Measurements from ENCODE around the gene ZCWPW2. TPM values are rescaled to one million over a fixed set of nuclear protein-coding genes. Genes with fewer than 3 reads are reported as not detected.

ZCWPW2 gene
- total RNA-seq, 1 donor from 2014 or later = 0.81 TPM

DNA sequence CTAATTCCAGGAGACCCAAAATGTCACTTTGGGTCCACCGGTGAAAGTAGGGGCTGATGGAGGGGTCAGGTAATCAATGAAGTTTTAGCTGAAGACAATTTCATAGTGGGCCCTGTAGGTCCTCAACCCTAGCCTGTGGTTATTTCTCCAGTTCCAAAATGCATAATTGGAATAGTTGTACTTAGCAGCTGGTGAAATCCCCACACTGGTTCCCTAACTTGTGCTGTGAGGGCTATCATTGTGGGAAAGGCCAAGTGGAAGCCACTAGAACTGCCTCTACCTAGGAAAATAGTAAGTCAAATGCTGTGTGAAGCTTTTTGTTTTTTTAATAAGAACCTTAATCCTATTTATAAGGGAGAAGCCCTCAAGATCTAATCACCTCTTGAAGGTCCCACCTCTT lies 193.8 kb downstream of the ZCWPW2 start:
- Mint-ChIP-seq H3K4me1 (ENCODE audit: low read depth) (no peaks in the 10 kb centered on the region), H3K27me3 (no peaks in the 10 kb centered on the region), H3K36me3 (ENCODE audit: insufficient read depth) (no peaks in the 10 kb centered on the region), H3K27ac (no peak overlapping the region), H3K9me3 (ENCODE audit: low read depth) (peaks cover 11% of the 10 kb centered on the region), H3K4me3 (ENCODE audit: low read depth) (no peak overlapping the region)
- no peak for DNase-seq (ENCODE audit: low spot score, unreplicated experiment)
- TF ChIP-seq, protein P1, sequence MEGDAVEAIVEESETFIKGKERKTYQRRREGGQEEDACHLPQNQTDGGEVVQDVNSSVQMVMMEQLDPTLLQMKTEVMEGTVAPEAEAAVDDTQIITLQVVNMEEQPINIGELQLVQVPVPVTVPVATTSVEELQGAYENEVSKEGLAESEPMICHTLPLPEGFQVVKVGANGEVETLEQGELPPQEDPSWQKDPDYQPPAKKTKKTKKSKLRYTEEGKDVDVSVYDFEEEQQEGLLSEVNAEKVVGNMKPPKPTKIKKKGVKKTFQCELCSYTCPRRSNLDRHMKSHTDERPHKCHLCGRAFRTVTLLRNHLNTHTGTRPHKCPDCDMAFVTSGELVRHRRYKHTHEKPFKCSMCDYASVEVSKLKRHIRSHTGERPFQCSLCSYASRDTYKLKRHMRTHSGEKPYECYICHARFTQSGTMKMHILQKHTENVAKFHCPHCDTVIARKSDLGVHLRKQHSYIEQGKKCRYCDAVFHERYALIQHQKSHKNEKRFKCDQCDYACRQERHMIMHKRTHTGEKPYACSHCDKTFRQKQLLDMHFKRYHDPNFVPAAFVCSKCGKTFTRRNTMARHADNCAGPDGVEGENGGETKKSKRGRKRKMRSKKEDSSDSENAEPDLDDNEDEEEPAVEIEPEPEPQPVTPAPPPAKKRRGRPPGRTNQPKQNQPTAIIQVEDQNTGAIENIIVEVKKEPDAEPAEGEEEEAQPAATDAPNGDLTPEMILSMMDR (IDR thresholded peaks at IDR 0.05; ENCODE audit: unreplicated experiment) = no peak

DNA sequence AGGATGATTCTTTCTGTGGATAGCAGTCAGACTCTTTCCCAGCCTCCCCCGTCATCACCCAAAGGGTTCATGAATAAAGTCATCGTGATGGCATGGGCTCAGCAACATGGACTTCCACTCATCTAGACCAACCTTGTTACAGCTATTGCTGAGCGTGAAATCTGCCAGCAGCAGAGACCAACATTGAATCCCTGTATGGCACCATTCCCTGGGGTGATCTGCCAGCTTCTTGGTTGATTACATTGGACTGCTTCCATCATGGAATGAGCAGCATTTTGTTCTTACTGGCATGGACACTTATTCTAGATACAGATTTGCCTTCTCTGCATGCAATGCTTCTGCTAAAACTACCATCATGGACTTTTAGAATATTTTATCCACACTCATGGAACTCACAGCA lies 195.7 kb downstream of the ZCWPW2 start:
- Mint-ChIP-seq H3K9me3 (ENCODE audit: low read depth) (peaks cover 11% of the 10 kb centered on the region), H3K27ac (no peak overlapping the region), H3K36me3 (ENCODE audit: insufficient read depth) (no peaks in the 10 kb centered on the region), H3K4me3 (ENCODE audit: low read depth) (no peak overlapping the region), H3K4me1 (ENCODE audit: low read depth) (no peaks in the 10 kb centered on the region), H3K27me3 (no peaks in the 10 kb centered on the region)
- DNase-seq (ENCODE audit: low spot score, unreplicated experiment) = no peak
- TF ChIP-seq, protein P1 (IDR thresholded peaks at IDR 0.05; ENCODE audit: unreplicated experiment) = no peak

DNA sequence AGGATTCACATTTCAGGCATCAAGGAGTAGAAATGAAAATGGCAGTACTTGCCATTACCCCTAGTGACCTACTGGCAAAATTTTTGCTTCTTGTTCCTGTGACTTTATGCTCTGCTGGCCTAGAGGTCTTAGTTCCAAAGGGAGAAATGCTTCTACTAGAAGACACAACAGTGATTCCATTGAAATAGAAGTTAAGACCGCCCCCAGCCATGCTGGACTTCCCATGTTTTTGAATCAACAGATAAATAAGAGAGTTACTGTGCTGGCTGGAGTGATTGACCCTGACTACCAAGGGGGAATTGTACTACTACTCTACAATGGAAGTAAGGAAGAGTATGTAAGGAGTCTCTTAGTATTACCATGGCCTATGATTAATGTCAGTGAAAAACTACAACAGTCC lies 196.3 kb downstream of the ZCWPW2 start:
- H3K27ac Mint-ChIP-seq = no peak overlapping the region
- no peaks in the 10 kb centered on the region for H3K4me1 Mint-ChIP-seq (ENCODE audit: low read depth)
- no peaks in the 10 kb centered on the region for H3K36me3 Mint-ChIP-seq (ENCODE audit: insufficient read depth)
- DNase-seq (ENCODE audit: low spot score, unreplicated experiment) = no peak
- H3K4me3 Mint-ChIP-seq (ENCODE audit: low read depth) = no peak overlapping the region
- H3K9me3 Mint-ChIP-seq (ENCODE audit: low read depth) = peaks cover 11% of the 10 kb centered on the region
- H3K27me3 Mint-ChIP-seq = no peaks in the 10 kb centered on the region
- TF ChIP-seq, protein P1 (IDR thresholded peaks at IDR 0.05; ENCODE audit: unreplicated experiment) = no peak

DNA sequence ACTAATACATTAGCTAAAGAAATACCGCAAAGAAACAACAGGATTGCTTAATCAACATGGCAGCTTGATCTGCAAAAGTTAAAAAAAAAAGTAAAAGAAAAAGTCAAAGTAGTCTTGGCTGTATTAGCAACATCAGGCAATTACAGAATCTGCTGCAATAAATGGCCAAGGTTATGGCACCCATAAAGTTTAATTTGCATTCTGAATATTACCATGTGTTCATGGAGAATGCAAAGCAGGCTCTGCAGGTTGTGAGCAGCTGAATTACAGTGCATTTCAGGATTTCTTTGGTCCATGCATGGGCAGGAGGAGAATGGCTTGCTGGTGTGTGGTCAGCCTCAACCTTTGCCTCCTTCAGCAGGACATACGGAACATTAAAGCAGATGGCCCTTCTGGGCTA lies 199.2 kb downstream of the ZCWPW2 start:
- TF ChIP-seq, protein P1 (IDR thresholded peaks at IDR 0.05; ENCODE audit: unreplicated experiment) = no peak
- H3K27ac Mint-ChIP-seq = no peak overlapping the region
- no peaks in the 10 kb centered on the region for H3K4me1 Mint-ChIP-seq (ENCODE audit: low read depth)
- no peaks in the 10 kb centered on the region for H3K27me3 Mint-ChIP-seq
- no peak overlapping the region for H3K4me3 Mint-ChIP-seq (ENCODE audit: low read depth)
- no peak for DNase-seq (ENCODE audit: low spot score, unreplicated experiment)
- H3K36me3 Mint-ChIP-seq (ENCODE audit: insufficient read depth) = no peaks in the 10 kb centered on the region
- H3K9me3 Mint-ChIP-seq (ENCODE audit: low read depth) = peaks cover 3% of the 10 kb centered on the region

DNA sequence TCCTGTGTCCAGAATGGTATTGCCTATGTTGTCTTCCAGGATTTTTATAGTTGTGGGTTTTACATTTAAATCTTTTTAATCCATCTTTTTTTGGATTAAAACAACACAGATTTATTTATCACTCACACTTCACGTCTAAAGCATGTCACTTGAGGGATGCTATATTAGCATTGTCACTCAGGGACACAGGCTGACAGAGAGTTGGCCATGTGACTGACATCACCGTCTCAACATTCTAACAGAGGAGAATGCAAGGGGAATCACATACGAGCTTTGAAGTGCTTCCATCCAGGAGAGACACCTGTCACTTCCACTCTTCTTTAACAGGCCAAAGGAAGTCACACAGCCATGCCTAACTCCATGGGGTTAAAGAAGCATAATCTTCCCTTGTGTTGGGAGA lies 204.7 kb downstream of the ZCWPW2 start:
- no peaks in the 10 kb centered on the region for H3K4me1 Mint-ChIP-seq (ENCODE audit: low read depth)
- no peaks in the 10 kb centered on the region for H3K36me3 Mint-ChIP-seq (ENCODE audit: insufficient read depth)
- H3K4me3 Mint-ChIP-seq (ENCODE audit: low read depth) = no peak overlapping the region
- TF ChIP-seq, protein P1 (IDR thresholded peaks at IDR 0.05; ENCODE audit: unreplicated experiment) = no peak
- H3K27me3 Mint-ChIP-seq = peaks cover 3% of the 10 kb centered on the region
- H3K27ac Mint-ChIP-seq = no peak overlapping the region
- H3K9me3 Mint-ChIP-seq (ENCODE audit: low read depth) = peaks cover 3% of the 10 kb centered on the region
- DNase-seq (ENCODE audit: low spot score, unreplicated experiment) = no peak
